Left lung (tissue), 10 donors: ENCODE data around the gene NEU2. TPM values are rescaled to one million over a fixed set of nuclear protein-coding genes. Genes with fewer than 3 reads are reported as not detected.

Experiments used
- ATAC-seq: fragments of 200-7000 bp; cut with Tn5 transposase; one replicate; pipeline ENCODE4 v1.9.1; 2020; ENCODE audit warnings: moderate library complexity
- DNase-seq, 4 donors: peaks; one replicate each; pipeline ENCODE4 v3.0.0-alpha.2; 2013 to 2020
- H3K27ac ChIP-seq, 2 donors: fragments of 200-600 bp; sonication (generic) in 1 of 2; one replicate each; pipeline versions ENCODE4 v1.5.0 to v1.8.0; 2020 to 2021
- H3K27me3 ChIP-seq, 2 donors: fragments of 200-600 bp; sonication (generic) in 1 of 2; one replicate each; pipeline versions ENCODE4 v1.5.0 to v1.8.0; 2020 to 2021
- H3K36me3 ChIP-seq, 2 donors: fragments of 200-600 bp; sonication (generic) in 1 of 2; one replicate each; pipeline versions ENCODE4 v1.5.0 to v1.8.0; 2020 to 2021
- H3K4me1 ChIP-seq, 2 donors: fragments of 200-600 bp; one replicate each; pipeline ENCODE4 v1.8.0; 2021
- H3K4me3 ChIP-seq, 2 donors: fragments of 200-600 bp; sonication (generic) in 1 of 2; one replicate each; pipeline versions ENCODE4 v1.5.0 to v1.8.0; 2020 to 2021; ENCODE audit warnings: mild to moderate bottlenecking in 1 of 2
- H3K9me3 ChIP-seq, 2 donors: fragments of 200-600 bp; sonication (generic) in 1 of 2; one replicate each; pipeline versions ENCODE4 v1.5.0 to v1.8.0; 2020 to 2021
- intact Hi-C, 2 donors: fragments of 100-400 bp; cut with DNase I; formaldehyde crosslinking; loops; one replicate each; pipeline versions ENCODE4 v1.11.2 to v1.14.2; 2022
- polyA plus RNA-seq, 6 donors: library from polyadenylated mRNA; unstranded; fragments of 120-200 nt; gene quantifications; one replicate each; pipeline ENCODE4 v1.2.1, GENCODE V29; 2013; ENCODE audit not compliant: insufficient read length in 6 of 6
- total RNA-seq, 2 donors: library from RNA; stranded (reverse); fragmentation: NEBNext Ultra II Directional; extraction: Animal tissue kit (Norgen Biotek cat#: 25700); gene quantifications; one replicate each; pipeline ENCODE4 v1.2.1, GENCODE V29; 2021
- TF ChIP-seq, protein P1 (sequence below), 2 donors: fragments of 200-600 bp; sonication (generic) in 1 of 2; IDR thresholded peaks; one replicate each; pipeline versions ENCODE4 v1.5.0 to v1.8.0; 2021; ENCODE audit warnings: antibody characterized with exemption in 2 of 2
- donor health status: DM: no; HTN: yes; CAD: no.
- donor health status: DM: no; HTN: no; CAD: no.

Gene NEU2
- total and polyA plus RNA-seq, 8 donors: not detected

DNA sequence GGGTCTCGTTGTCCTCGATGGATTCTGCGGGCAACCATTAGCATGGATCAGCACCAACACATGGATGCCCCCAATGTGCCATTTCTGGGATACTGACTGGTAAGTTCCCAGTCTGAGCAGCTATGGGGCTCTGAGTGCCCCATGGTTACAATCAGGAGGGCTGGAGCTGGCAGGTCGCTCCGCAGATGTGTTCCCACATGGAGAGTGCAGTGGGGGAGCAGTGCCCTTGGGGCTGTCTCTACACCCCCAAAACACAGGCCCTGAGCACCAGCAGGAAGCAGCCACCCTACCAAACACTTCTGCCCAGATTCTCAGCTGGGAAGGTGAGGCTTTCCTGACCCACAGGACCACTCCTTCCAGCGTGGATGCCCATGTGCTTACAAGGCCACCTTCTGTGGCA lies 27.4 kb upstream of the NEU2 start:
- no peak for DNase-seq
- Histone ChIP-seq H3K27me3 (no peaks in the 10 kb centered on the region), H3K36me3 (no peaks in the 10 kb centered on the region), H3K9me3 (no peaks in the 10 kb centered on the region), H3K4me1 (no peaks in the 10 kb centered on the region), H3K4me3 (no peak overlapping the region), H3K27ac (no peak overlapping the region)
- TF ChIP-seq, protein P1, sequence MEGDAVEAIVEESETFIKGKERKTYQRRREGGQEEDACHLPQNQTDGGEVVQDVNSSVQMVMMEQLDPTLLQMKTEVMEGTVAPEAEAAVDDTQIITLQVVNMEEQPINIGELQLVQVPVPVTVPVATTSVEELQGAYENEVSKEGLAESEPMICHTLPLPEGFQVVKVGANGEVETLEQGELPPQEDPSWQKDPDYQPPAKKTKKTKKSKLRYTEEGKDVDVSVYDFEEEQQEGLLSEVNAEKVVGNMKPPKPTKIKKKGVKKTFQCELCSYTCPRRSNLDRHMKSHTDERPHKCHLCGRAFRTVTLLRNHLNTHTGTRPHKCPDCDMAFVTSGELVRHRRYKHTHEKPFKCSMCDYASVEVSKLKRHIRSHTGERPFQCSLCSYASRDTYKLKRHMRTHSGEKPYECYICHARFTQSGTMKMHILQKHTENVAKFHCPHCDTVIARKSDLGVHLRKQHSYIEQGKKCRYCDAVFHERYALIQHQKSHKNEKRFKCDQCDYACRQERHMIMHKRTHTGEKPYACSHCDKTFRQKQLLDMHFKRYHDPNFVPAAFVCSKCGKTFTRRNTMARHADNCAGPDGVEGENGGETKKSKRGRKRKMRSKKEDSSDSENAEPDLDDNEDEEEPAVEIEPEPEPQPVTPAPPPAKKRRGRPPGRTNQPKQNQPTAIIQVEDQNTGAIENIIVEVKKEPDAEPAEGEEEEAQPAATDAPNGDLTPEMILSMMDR (IDR thresholded peaks at IDR 0.05): no peak
- ATAC-seq: no peak
- intact Hi-C loops: no loop called here

DNA sequence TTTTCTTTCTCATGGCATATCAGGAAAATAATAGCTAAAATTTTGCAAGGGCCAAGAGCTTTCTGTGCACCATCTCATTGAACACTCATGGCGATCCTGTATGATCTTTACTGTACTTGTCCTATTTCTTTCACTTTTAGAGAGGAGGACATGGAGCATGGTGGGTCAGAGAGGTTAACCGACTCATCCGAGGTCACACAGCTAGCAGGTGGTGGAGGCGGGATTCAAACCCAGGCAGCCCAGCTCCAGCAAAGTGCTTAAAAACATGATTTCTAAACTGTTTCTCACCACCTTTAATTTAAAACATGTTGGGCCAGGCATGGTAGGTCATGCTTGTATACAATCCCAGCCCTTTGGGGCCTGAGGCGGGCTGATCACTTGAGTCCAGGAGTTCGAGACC lies 25.8 kb upstream of the NEU2 start:
- no peaks in the 10 kb centered on the region for H3K9me3 ChIP-seq
- no peaks in the 10 kb centered on the region for H3K4me1 ChIP-seq
- intact Hi-C loops: no loop called here
- ATAC-seq (no peak), DNase-seq (no peak)
- no peak overlapping the region for H3K4me3 ChIP-seq
- TF ChIP-seq, protein P1 (IDR thresholded peaks at IDR 0.05): no peak
- H3K36me3 ChIP-seq: no peaks in the 10 kb centered on the region
- no peaks in the 10 kb centered on the region for H3K27me3 ChIP-seq
- H3K27ac ChIP-seq: no peak overlapping the region

DNA sequence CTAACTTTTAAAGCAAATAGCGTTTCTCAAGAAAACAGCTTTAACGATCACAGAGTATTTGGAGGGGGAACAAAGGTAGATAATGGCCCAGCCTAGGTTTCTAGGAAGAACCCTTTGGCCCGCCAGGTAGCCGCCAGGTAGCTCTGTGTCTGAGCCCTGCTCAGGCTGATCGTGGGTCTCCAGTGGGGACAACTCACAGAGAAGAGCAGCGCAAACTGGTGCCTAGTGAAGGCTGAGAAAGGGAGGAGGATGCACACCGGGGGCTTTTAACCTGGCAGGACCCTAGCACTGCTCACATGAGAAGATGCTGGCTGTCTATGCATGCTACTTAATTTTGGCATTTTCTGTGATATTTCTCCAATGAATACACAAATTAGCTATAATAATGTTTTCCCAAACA lies 25.2 kb upstream of the NEU2 start:
- Histone ChIP-seq H3K4me3 (no peak overlapping the region), H3K4me1 (no peaks in the 10 kb centered on the region), H3K36me3 (no peaks in the 10 kb centered on the region), H3K27ac (no peak overlapping the region), H3K9me3 (no peaks in the 10 kb centered on the region), H3K27me3 (no peaks in the 10 kb centered on the region)
- DNase-seq (no peak), ATAC-seq (no peak)
- intact Hi-C loops: no loop called here
- TF ChIP-seq, protein P1 (IDR thresholded peaks at IDR 0.05): no peak

DNA sequence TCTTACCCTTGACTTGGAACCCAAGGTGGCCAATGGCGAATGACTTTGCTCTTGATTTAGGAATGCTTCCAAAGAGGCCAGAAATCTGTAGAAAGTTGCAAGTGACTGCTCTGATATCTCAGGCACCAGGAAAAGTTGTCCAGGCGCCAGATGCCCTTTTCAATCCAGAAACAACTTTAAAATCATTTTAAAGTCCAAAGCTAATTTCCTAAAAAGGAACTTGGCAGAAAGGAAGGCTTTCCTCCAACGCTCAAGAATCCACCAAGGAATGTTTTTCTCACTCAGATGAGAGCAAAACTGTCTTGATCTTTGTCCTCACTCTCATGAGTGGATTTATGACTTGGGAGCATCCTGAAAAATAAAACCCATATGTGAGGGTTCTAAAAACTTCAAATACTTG lies 24.7 kb upstream of the NEU2 start:
- Histone ChIP-seq H3K36me3 (no peaks in the 10 kb centered on the region), H3K4me1 (no peaks in the 10 kb centered on the region), H3K27ac (no peak overlapping the region), H3K9me3 (no peaks in the 10 kb centered on the region), H3K4me3 (no peak overlapping the region), H3K27me3 (no peaks in the 10 kb centered on the region)
- ATAC-seq: no peak
- TF ChIP-seq, protein P1 (IDR thresholded peaks at IDR 0.05): no peak
- intact Hi-C loops: no loop called here
- DNase-seq: no peak

DNA sequence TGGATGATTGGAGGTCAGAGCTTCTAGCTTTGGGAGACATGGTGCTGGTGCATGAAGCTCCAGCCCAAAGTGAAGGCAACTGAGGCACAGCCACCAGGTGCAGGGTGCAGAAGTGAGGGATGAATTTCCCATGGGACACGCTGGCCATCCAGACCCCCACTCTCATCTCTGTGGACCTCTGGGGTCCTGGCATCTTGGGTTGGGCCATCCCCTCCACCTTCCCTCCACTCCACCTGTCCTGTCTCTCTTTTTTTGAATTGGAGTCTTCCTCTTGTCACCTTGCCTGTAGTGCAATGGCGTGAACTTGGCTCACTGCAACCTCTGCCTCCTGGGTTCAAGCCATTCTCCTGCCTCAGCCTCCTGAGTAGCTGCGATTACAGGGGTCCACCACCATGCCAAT lies 22.8 kb upstream of the NEU2 start:
- H3K9me3 ChIP-seq: no peaks in the 10 kb centered on the region
- ATAC-seq (no peak), DNase-seq (no peak)
- H3K36me3 ChIP-seq: no peaks in the 10 kb centered on the region
- H3K4me1 ChIP-seq: no peaks in the 10 kb centered on the region
- H3K27ac ChIP-seq: no peak overlapping the region
- intact Hi-C loops: no loop called here
- TF ChIP-seq, protein P1 (IDR thresholded peaks at IDR 0.05): no peak
- H3K27me3 ChIP-seq: no peaks in the 10 kb centered on the region
- H3K4me3 ChIP-seq: no peak overlapping the region
